SK-N-SH treated with all-trans-retinoic acid at 6 μM for 48 hours (cell line): ENCODE data around the gene MDFIC2.

ENCODE experiments used
- CREB5 ChIP-seq: fragments of 250-450 bp; sonication (Bioruptor Pico); IDR thresholded peaks from 2 replicates; pipeline ENCODE4 v1.5.1; 2020; ENCODE audit warnings: low read depth, mild to moderate bottlenecking, moderate library complexity
- OSR1 ChIP-seq: fragments of 250-450 bp; sonication (Bioruptor Pico); IDR thresholded peaks from 2 replicates; pipeline ENCODE4 v1.8.0; 2022; ENCODE audit warnings: moderate library complexity, mild to moderate bottlenecking, inconsistent platforms
- PATZ1 ChIP-seq: fragments of 250-450 bp; sonication (Bioruptor Pico); IDR thresholded peaks from 2 replicates; pipeline ENCODE4 v1.8.0; 2020; ENCODE audit warnings: mild to moderate bottlenecking, moderate library complexity, borderline replicate concordance
- POU6F1 ChIP-seq: fragments of 250-450 bp; sonication (Bioruptor Pico); IDR thresholded peaks from 2 replicates; pipeline ENCODE4 v1.8.0; 2021; ENCODE audit warnings: low read depth, mild to moderate bottlenecking, moderate library complexity, borderline replicate concordance
- PPARA ChIP-seq: fragments of 250-450 bp; sonication (Bioruptor Pico); IDR thresholded peaks from 2 replicates; pipeline ENCODE4 v1.5.0; 2020; ENCODE audit warnings: mild to moderate bottlenecking, borderline replicate concordance
- RARB ChIP-seq: fragments of 250-450 bp; sonication (Bioruptor Pico); IDR thresholded peaks from 2 replicates; pipeline ENCODE4 v1.8.0; 2021; ENCODE audit warnings: mild to moderate bottlenecking, moderate library complexity
- TF ChIP-seq, protein P1 (sequence below): fragments of 250-450 bp; sonication (Bioruptor Pico); IDR thresholded peaks from 2 replicates; pipeline ENCODE4 v1.5.1; 2021; ENCODE audit warnings: mild to moderate bottlenecking, moderate library complexity

DNA sequence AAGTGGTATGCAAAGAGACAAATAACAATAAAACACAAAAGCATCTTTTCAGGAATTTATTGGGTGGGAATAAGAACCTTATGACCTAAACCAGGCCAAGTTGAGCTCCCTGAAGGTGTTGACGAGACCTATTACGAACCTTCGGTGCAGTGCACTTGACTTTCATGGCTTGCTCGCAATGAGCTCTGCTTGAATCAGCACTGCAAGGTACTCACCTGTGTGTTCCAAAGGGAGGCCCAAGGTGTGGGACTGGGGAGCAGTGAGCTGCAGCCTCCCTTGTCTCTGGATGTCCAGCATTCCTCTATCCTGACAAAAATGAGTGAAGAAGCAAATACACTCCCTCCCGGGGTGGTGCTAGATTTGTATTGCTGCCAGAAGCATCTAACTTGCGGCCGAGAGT lies at the start of gene MDFIC2:
- TF ChIP-seq RARB (CRISPR knock-in tag) (no peak), POU6F1 (CRISPR knock-in tag) (no peak), PPARA (CRISPR knock-in tag) (no peak), OSR1 (CRISPR knock-in tag) (no peak), PATZ1 (no peak), CREB5 (no peak)
- TF ChIP-seq, protein P1, sequence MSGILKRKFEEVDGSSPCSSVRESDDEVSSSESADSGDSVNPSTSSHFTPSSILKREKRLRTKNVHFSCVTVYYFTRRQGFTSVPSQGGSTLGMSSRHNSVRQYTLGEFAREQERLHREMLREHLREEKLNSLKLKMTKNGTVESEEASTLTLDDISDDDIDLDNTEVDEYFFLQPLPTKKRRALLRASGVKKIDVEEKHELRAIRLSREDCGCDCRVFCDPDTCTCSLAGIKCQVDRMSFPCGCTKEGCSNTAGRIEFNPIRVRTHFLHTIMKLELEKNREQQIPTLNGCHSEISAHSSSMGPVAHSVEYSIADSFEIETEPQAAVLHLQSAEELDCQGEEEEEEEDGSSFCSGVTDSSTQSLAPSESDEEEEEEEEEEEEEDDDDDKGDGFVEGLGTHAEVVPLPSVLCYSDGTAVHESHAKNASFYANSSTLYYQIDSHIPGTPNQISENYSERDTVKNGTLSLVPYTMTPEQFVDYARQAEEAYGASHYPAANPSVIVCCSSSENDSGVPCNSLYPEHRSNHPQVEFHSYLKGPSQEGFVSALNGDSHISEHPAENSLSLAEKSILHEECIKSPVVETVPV (CRISPR knock-in tag) = no peak
